GM21367 (cell line): ENCODE measurements around the gene RRN3.
A peak's percentile ranks its signal among the peaks of the same experiment; 100 is the strongest.
"Not testable (repeated sequence)": the region's sequence is repeated elsewhere in the genome, so short reads cannot be mapped to it uniquely, and the experiment has no call there.

Source experiments
- ATAC-seq: cut with Tn5 transposase; IDR thresholded peaks from one replicate; pipeline ENCODE4 v1.9.1; 2021; ENCODE audit not compliant: unreplicated experiment

The RRN3 gene

DNA sequence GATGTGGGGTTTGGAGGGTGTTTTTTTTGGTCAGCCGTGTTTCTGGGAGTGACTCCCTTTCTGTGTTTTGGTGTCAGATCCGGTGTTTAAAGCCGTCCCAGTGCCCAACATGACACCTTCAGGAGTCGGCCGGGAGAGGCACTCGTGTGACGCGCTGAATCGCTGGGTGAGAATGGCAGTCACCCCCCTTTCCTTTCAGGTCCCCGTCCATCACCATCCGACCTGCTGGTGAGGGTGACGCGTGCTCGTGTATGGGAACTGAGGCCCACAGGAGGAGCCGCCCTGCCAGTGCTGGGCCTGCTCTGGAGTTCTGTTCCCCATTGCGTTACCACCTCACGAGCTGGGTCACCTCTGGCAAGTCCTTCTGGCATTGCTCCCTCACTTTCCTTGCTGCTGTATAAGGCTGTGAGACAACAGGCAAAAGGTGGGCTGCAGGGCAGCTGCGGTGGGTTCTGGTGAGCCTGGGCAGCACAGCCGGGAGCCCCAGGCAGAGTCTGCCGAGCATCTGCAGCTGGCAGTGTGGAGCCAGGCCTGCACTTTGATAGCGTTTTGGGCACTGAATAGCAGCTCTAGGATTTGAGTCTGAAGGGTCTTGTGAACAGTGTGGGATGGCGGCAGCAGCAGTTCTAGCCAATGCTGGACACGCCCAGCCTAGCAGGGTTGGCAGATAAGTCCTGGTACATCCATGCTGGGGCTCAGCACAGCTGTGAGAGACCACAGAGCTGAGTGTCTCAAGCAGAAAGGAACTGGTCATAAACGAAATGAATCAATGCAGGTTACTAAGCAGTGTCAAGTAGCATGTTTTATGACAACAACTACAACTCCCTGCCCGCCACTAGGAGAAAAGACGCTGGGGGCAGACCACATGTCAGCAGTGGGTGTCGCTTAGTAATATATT lies 65.0 kb downstream of the RRN3 start:
- not testable (repeated sequence) for ATAC-seq

DNA sequence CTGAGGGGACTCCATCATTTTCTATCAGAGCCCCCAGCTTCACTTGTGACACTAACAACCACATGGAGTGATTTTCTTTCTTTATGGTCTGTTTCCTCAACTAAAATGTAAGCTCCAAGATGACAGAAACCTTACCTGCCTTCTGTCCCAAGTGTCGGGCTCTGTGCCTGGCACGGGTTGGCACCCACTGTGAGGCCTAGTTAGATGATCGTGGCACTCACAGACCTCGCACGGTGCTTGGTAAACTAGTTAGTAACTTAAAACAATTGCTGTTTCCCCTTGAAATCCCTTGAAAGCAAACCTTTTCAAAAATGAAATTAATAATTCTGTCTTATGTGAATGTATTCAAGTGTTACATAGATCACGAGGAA lies 65.7 kb downstream of the RRN3 start:
- ATAC-seq, result not testable (repeated sequence)

DNA sequence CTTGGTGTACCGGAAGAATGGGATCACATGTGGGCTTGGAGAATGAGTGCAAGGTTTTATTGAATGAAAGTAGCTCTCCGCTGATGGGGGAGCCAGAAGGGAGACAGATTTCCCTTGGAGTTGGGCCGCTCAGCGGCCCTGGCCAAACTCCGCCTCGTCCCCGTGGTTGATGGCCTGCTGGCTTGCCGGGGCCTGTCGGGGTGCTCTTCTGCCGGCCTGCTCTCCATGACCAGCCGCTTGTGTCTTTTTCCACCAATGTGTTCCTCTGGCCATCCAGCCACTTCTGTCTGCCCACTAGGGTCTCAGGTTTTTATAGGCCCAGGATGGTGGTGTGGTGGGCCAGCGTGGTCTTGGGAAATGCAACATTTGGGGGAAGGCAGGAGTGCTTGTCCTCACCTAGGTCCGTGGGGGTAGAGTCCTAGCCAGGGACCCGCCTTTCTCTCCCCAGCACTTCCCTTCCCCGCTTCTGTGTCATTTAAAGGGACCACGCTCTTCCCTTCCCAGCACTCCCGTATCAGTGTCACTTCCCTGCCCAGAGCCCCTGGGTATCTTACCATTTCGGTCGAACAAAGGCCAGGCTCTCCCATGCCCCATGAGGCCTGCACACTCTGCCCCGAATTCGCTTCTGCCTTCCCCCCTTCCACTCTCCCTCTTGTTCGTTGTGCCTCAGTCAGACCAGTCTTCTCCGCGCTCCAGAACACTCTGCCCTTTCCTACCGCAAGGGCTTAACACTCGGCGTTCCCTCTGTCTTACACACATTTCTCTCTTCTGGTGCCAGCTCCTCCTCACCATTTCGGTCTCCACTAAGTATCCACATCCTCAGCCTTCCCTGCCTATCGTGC lies 66.3 kb downstream of the RRN3 start:
- not testable (repeated sequence) for ATAC-seq

DNA sequence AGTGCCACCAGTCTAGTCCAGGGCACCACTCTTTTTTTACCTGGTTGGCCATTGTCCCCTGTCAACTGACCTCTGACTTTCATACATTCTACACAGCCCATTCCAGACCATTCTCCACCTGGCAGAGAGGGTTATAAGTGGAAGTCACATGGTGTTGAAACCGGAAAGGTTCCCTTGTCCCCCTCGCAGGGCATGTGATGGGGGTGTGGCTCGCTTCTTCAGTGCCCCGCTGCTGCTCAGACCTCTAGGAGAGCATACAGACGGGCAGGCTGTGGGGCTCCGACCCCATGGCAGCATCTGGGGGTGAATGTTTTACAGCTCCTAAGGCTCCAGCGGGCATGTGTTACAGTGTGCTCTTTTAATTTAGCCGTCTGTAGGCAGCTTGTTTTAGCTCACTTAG lies 67.0 kb downstream of the RRN3 start:
- ATAC-seq, result not testable (repeated sequence)

DNA sequence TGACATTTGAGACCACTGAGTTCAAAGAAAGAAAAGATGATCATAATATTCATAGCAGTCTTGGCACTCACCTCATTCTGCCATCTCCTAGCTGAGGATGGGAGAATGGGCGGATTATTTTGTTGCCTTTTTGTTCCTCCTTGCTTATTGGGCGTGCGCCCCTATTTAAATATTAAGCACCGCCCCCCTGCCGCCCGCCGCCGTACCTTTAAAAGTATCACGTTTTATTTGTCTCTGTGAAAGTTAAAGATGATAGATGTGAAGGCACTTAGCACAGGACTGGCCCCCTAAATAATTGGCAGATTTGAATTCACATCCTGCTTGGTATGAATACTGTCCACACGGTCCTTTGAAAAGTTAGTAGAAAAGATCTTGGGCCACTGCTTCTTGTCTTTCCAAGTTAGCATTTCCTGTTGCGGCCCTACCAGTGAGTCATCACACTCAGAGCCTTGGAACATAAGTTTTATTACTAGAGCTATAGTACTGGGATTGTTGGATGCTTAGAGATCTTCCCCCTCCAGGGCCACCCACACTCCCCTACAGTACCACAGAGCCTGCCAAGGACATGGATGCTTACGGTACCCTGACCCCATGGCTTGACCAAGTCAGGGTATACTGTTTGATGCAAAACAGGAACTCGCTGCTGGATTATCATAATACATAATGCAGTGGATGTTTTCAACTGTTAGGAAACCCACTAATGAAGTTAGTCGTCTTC lies 68.7 kb downstream of the RRN3 start:
- ATAC-seq, result not testable (repeated sequence)

DNA sequence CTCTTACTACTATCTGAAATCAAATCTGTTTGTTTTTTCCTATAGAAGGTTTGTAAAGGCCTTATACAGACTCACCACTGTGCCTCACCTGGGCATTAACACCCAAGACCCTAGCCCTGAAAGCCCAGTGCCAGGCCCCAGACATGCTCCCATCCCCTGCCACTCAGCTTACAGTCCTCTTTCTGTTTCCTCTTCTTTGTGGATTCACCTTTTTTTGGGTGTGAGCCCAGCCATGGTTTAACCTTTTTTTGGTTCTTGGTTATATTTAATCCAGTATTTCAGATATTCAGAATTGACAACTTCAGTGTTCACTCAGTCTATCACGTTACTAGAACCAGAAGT lies 69.2 kb downstream of the RRN3 start:
- ATAC-seq, result not testable (repeated sequence)

DNA sequence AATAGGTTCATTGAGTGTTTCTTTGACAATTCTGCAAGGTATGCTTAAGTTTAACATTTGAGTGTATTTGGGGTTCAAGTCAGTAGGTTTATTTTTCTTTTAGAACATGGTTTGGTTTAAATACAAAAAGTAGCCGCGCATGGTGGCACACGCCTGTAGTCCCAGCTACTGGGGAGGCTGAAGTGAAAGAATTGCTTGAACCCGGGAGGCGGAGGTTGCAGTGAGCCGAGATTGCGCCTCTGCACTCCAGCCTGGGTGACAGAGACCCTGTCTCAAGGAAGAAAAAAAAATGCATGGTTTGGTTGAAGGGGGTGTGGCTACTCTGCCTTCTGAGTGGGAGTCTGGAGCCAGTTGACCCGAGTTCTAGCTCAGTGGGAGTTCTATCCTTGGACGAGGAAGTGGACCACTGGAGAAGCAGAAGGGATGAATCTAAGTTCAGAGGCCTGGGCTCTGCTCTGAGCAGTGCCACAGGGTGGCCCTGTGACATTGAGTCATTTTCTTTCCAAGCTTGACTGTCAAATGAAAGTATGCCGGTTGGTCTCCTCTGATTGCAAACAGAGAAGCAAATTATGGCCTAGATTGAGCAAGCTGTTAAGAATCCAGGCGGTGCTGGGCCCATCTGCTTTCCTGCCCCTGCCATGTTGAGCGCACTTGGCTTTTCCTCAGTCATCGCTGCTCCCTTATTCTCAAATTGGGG lies 70.5 kb downstream of the RRN3 start:
- ATAC-seq, result not testable (repeated sequence)

DNA sequence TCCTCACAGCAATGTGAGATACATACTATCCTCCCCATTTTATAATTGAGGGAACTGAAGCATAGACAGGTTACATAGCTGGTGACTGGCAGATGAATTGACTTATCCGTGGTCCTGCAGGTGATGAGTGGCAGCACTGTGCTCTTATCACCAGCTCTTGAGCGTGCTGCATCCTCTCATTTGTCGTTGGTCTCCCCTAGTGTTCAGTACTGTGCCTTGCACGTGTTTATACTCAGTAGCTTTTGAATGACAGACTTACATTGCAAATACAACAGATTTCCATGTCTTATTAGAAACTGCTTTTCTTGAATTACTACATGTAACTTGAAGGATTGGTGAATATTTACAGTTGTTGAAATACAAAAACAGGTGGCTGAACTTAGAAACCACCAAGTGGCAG lies 71.9 kb downstream of the RRN3 start:
- ATAC-seq, result peak; percentile 75

DNA sequence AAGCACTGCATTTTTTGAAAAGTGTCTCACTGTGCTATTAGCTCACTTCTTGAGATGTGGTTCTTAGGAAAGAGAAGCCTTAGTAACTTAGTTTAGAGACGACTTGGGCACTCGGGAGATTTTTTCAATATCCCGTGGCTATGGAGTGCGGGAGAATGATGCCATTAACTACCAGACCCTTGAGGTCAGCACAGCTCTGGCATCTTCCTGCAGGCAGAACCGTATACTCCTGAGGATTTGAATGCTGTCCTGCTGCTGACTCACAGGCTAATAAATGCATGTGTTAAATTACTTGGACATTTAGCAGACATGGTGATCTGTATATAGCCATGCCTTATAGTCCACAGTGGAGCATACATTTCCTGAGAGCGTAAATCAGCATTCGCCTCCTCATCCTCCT lies 72.6 kb downstream of the RRN3 start:
- not testable (repeated sequence) for ATAC-seq

DNA sequence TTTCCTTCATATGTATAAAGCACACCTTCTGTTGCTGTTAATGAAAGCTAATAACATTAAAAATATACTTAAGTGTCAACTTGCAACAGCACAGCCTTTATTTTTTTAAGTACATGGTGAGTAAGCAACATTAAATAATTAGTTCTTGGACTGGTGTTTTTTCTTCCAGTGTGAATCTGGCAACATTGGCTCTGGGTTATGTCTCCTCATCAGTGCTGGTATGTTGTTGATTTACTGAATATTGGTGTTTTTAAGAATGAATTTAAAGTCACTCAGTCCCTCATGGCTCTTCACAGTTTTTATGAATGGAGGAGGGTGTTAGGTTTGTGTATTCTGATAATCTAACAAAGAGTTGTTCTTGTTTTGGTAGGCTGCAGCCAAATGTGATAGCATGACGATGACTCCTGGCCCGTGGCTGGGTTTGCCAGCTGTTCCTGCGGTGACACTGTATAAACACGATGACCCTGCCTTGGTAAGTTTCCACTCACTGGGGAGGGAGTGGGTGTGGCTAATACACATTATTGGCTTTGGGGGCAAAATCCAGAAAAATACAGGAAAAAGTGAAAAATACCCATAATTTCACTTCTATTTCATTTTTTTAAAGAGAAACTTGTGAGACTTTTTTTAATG lies 77.0 kb downstream of the RRN3 start:
- ATAC-seq, result not testable (repeated sequence)

DNA sequence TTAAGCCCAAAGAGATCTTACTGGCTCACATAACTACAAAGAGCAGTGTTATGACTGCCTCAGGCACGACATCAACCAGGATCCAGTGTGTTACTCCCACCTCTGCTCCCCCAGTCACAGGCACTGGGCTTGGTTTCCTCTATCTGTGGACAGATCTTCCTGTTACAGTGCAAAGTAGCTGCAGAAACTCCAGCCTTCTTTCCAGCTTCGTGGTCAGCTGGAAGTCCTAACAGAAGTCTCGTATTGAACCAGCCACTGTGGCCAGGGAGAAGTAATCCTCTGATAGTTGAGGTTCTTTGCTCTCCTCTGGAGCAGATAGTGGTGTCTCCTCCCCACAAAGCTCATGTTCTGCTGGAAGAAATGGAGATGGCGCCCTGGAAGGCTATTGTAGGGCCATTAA lies 77.7 kb downstream of the RRN3 start:
- not testable (repeated sequence) for ATAC-seq

DNA sequence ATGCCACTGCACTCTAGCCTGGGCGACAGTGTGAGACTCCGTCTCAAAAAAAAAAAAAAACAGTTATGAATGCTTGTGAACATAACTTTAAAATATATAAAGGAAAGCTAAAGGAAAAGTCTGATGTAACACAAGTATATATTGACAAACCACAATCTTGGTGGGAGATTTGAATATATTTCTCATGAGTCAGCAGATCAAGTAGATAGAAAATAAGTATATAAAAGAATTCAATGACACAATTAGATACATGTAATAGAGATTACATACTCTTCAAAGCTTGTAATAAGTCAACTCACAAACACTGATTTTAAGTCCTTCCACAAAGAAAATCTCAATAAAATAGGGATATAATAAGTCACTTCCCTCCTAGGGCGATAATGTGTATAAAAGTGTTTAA lies 78.4 kb downstream of the RRN3 start:
- not testable (repeated sequence) for ATAC-seq

DNA sequence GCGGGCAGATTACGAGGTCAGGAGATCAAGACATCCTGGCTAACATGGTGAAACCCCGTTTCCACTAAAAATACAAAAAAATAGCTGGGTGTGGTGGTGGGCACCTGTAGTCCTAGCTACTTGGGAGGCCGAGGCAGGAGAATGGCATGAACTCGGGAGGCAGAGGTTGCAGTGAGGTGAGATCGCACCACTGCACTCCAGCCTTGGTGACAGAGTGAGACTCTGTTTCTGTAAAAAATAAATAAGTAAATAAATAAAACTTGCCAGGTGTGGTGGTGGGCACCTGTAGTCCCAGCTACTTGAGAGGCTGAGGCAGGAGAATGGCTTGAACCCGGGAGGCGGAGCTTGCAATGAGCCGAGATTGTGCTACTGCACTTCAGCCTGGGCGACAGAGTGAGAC lies 81.1 kb downstream of the RRN3 start:
- ATAC-seq, result not testable (repeated sequence)
